MM.1S (cell line): Measurements from ENCODE around the gene SARS2.

ENCODE experiments used
- CTCF ChIP-seq: fragments of 300-600 bp; sonication (generic); IDR thresholded peaks from 2 replicates; pipeline ENCODE4 v1.5.1; 2016; ENCODE audit warnings: antibody characterized with exemption, low read length, mixed read lengths
- EZH2 ChIP-seq: fragments of 300-600 bp; sonication (generic); optimal IDR thresholded peaks from 2 replicates; pipeline ENCODE3; 2017; ENCODE audit warnings: low read depth, mild to moderate bottlenecking, antibody characterized with exemption, low read length, mixed read lengths
- EZH2phosphoT487 ChIP-seq: fragments of 300-600 bp; sonication (generic); IDR thresholded peaks from 2 replicates; pipeline ENCODE4 v1.6.1; 2018; ENCODE audit warnings: antibody characterized with exemption, low read length

GRCh38 chr19:38941979-38942378 lies 11.4 kb upstream of the SARS2 start:
- no peak for TF ChIP-seq CTCF
- no peak for TF ChIP-seq EZH2
- no peak for TF ChIP-seq EZH2phosphoT487
